Measurements from ENCODE around the gene ZCRB1. TPM values are rescaled to one million over a fixed set of nuclear protein-coding genes. Genes with fewer than 3 reads are reported as not detected.
A peak's percentile ranks its signal among the peaks of the same experiment; 100 is the strongest.
"Not testable (repeated sequence)": the region's sequence is repeated elsewhere in the genome, so short reads cannot be mapped to it uniquely, and the experiment has no call there.

Gene ZCRB1
- total RNA-seq, 1 experiment from 2014 or later, result 62.2 TPM

- H3K9me3 Mint-ChIP-seq (ENCODE audit: unreplicated experiment), result no peaks in the 10 kb centered on the region
- TF ChIP-seq CTCF (IDR thresholded peaks at IDR 0.05; ENCODE audit: unreplicated experiment), result no peak
- DNase-seq (ENCODE audit: unreplicated experiment), result no peak
- no peaks in the 10 kb centered on the region for H3K27me3 Mint-ChIP-seq (ENCODE audit: insufficient read depth, unreplicated experiment)
- H3K27ac Mint-ChIP-seq (ENCODE audit: low read depth, unreplicated experiment), result no peak overlapping the region
- ChIA-PET CTCF (interaction anchor here (3.5 kb wide), 1 partner anchor 10 kb away, joined by 15 read pairs; no protein-coding TSS in a partner anchor), POLR2A (interaction anchor here (0.9 kb wide), 1 partner anchor 231 kb away, joined by 3 read pairs; no protein-coding TSS in a partner anchor)
- H3K36me3 Mint-ChIP-seq (ENCODE audit: insufficient read depth, unreplicated experiment), result peaks cover 17% of the 10 kb centered on the region
- no peak overlapping the region for H3K4me3 Mint-ChIP-seq (ENCODE audit: unreplicated experiment)
- intact Hi-C loops (cut with micrococcal nuclease), result no loop called here
- no TSS peak for BruUV-seq (replicated peaks)
- peaks cover 4% of the 10 kb centered on the region for H3K4me1 Mint-ChIP-seq (ENCODE audit: insufficient read depth, unreplicated experiment)
These were observed 36.2 kb upstream of the ZCRB1 start for GRCh38 chr12:42361909-42362646.

- peaks cover 29% of the 10 kb centered on the region for H3K36me3 Mint-ChIP-seq (ENCODE audit: insufficient read depth, unreplicated experiment)
- no peak for DNase-seq (ENCODE audit: unreplicated experiment)
- CTCF ChIA-PET, result interaction anchor here (1.0 kb wide), 1 partner anchor 11 kb away, joined by 4 read pairs; no protein-coding TSS in a partner anchor
- no TSS peak for BruUV-seq (replicated peaks)
- peaks cover 4% of the 10 kb centered on the region for H3K4me1 Mint-ChIP-seq (ENCODE audit: insufficient read depth, unreplicated experiment)
- intact Hi-C loops (cut with micrococcal nuclease), result no loop called here
- H3K27ac Mint-ChIP-seq (ENCODE audit: low read depth, unreplicated experiment), result no peak overlapping the region
- no peak overlapping the region for H3K4me3 Mint-ChIP-seq (ENCODE audit: unreplicated experiment)
- H3K9me3 Mint-ChIP-seq (ENCODE audit: unreplicated experiment), result no peaks in the 10 kb centered on the region
- no peaks in the 10 kb centered on the region for H3K27me3 Mint-ChIP-seq (ENCODE audit: insufficient read depth, unreplicated experiment)
- POLR2A ChIA-PET, result interaction anchor here (1.4 kb wide), 1 partner anchor 11 kb away, joined by 3 read pairs; no protein-coding TSS in a partner anchor
- no peak for TF ChIP-seq CTCF (IDR thresholded peaks at IDR 0.05; ENCODE audit: unreplicated experiment)
These were observed 35.0 kb upstream of the ZCRB1 start for GRCh38 chr12:42360747-42361403.

GRCh38 chr12:42356344-42356743 is 30.4 kb upstream of the ZCRB1 start:
- DNase-seq (ENCODE audit: unreplicated experiment), result no peak
- POLR2A ChIA-PET, result no interaction called here
- no peaks in the 10 kb centered on the region for H3K9me3 Mint-ChIP-seq (ENCODE audit: unreplicated experiment)
- H3K4me1 Mint-ChIP-seq (ENCODE audit: insufficient read depth, unreplicated experiment), result peaks cover 4% of the 10 kb centered on the region
- CTCF ChIA-PET, result interaction anchor here (0.8 to 2.7 kb wide), 3 partner anchors 15 to 1076 kb away, joined by 3 to 19 read pairs (median 3); no protein-coding TSS in a partner anchor
- no peak for TF ChIP-seq CTCF (IDR thresholded peaks at IDR 0.05; ENCODE audit: unreplicated experiment)
- no TSS peak for BruUV-seq (replicated peaks)
- no peaks in the 10 kb centered on the region for H3K27me3 Mint-ChIP-seq (ENCODE audit: insufficient read depth, unreplicated experiment)
- intact Hi-C loops (cut with micrococcal nuclease), result no loop called here
- H3K36me3 Mint-ChIP-seq (ENCODE audit: insufficient read depth, unreplicated experiment), result peaks cover 37% of the 10 kb centered on the region
- H3K27ac Mint-ChIP-seq (ENCODE audit: low read depth, unreplicated experiment), result no peak overlapping the region
- H3K4me3 Mint-ChIP-seq (ENCODE audit: unreplicated experiment), result no peak overlapping the region

- H3K27ac Mint-ChIP-seq (ENCODE audit: low read depth, unreplicated experiment); POLR2A ChIA-PET; intact Hi-C loops (cut with micrococcal nuclease); H3K9me3 Mint-ChIP-seq (ENCODE audit: unreplicated experiment); H3K36me3 Mint-ChIP-seq (ENCODE audit: insufficient read depth, unreplicated experiment); BruUV-seq (replicated peaks); CTCF ChIA-PET; H3K4me1 Mint-ChIP-seq (ENCODE audit: insufficient read depth, unreplicated experiment); DNase-seq (ENCODE audit: unreplicated experiment); H3K4me3 Mint-ChIP-seq (ENCODE audit: unreplicated experiment); H3K27me3 Mint-ChIP-seq (ENCODE audit: insufficient read depth, unreplicated experiment): not testable (repeated sequence)
These were observed 24.1 kb upstream of the ZCRB1 start for GRCh38 chr12:42350021-42350407.

GRCh38 chr12:42349119-42350020 is 23.5 kb upstream of the ZCRB1 start:
- H3K36me3 Mint-ChIP-seq (ENCODE audit: insufficient read depth, unreplicated experiment); DNase-seq (ENCODE audit: unreplicated experiment); BruUV-seq (replicated peaks); intact Hi-C loops (cut with micrococcal nuclease); H3K4me3 Mint-ChIP-seq (ENCODE audit: unreplicated experiment); H3K4me1 Mint-ChIP-seq (ENCODE audit: insufficient read depth, unreplicated experiment); H3K27me3 Mint-ChIP-seq (ENCODE audit: insufficient read depth, unreplicated experiment); H3K9me3 Mint-ChIP-seq (ENCODE audit: unreplicated experiment): not testable (repeated sequence)
- peak overlapping the region; percentile 80 for H3K27ac Mint-ChIP-seq (ENCODE audit: low read depth, unreplicated experiment)
- ChIA-PET CTCF (interaction anchor here (1.4 to 4.7 kb wide), 3 partner anchors 17 to 325 kb away, joined by 4 to 31 read pairs (median 4); no protein-coding TSS in a partner anchor), POLR2A (interaction anchor here (0.6 to 1.8 kb wide), 9 partner anchors 10 to 1141 kb away, joined by 3 to 11 read pairs (median 3); partner anchors contain the start of genes PPHLN1 and ZCRB1)
